HG03280 (cell line): ENCODE results near the gene CSF3R.
"Not testable (repeated sequence)": the region's sequence is repeated elsewhere in the genome, so short reads cannot be mapped to it uniquely, and the experiment has no call there.

Source experiments
- ATAC-seq: cut with Tn5 transposase; IDR thresholded peaks from one replicate; pipeline ENCODE4 v1.9.1; 2021; ENCODE audit warnings: mild to moderate bottlenecking, moderate library complexity; ENCODE audit not compliant: unreplicated experiment

Gene CSF3R

GRCh38 chr1:36513676-36514473, 31.2 kb upstream of the CSF3R start:
- ATAC-seq: no peak

GRCh38 chr1:36512842-36513241, 30.1 kb upstream of the CSF3R start:
- no peak for ATAC-seq

- no peak for ATAC-seq
These were observed 29.4 kb upstream of the CSF3R start for GRCh38 chr1:36511804-36512798.

- ATAC-seq: not testable (repeated sequence)
These were observed 28.5 kb upstream of the CSF3R start for GRCh38 chr1:36511220-36511619.

- no peak for ATAC-seq
These were observed 27.7 kb upstream of the CSF3R start for GRCh38 chr1:36510418-36510817.

- ATAC-seq: no peak
These were observed 25.5 kb upstream of the CSF3R start for GRCh38 chr1:36508257-36508656.

GRCh38 chr1:36506276-36506920, 23.7 kb upstream of the CSF3R start:
- ATAC-seq: no peak

GRCh38 chr1:36503733-36504132, 21.0 kb upstream of the CSF3R start:
- no peak for ATAC-seq

GRCh38 chr1:36503159-36503558, 20.4 kb upstream of the CSF3R start:
- ATAC-seq: no peak

GRCh38 chr1:36502616-36503015, 19.9 kb upstream of the CSF3R start:
- no peak for ATAC-seq

GRCh38 chr1:36501911-36502310, 19.2 kb upstream of the CSF3R start:
- ATAC-seq: not testable (repeated sequence)

GRCh38 chr1:36497207-36497606, 14.5 kb upstream of the CSF3R start:
- ATAC-seq: no peak

GRCh38 chr1:36494971-36495370, 12.3 kb upstream of the CSF3R start:
- ATAC-seq: no peak

GRCh38 chr1:36493524-36493923, 10.8 kb upstream of the CSF3R start:
- ATAC-seq: no peak

GRCh38 chr1:36492491-36492890, 9.8 kb upstream of the CSF3R start:
- ATAC-seq: no peak

- ATAC-seq: not testable (repeated sequence)
These were observed 6.7 kb upstream of the CSF3R start for GRCh38 chr1:36489258-36490051.

- ATAC-seq: no peak
These were observed 5.2 kb upstream of the CSF3R start for GRCh38 chr1:36487906-36488305.

GRCh38 chr1:36487336-36487725, 4.6 kb upstream of the CSF3R start:
- ATAC-seq: not testable (repeated sequence)

- ATAC-seq: no peak
These were observed 4.0 kb upstream of the CSF3R start for GRCh38 chr1:36486439-36487335.

GRCh38 chr1:36486093-36486438, 3.4 kb upstream of the CSF3R start:
- ATAC-seq: no peak
